Ovary (tissue), 3 donors: ENCODE measurements around the gene CEP131.

Experiments
- CTCF ChIP-seq, 3 donors: fragments of 450-650 bp in 2 of 3; fragments of 200-600 bp in 1 of 3; IDR thresholded peaks; one replicate each; pipeline versions ENCODE4 v1.5.1 to v1.8.0; 2016 to 2022; ENCODE audit warnings: antibody characterized with exemption in 3 of 3, mild to moderate bottlenecking in 1 of 3
- EP300 ChIP-seq: sonication (generic); formaldehyde crosslinking; IDR thresholded peaks from one replicate; pipeline ENCODE4 v1.6.1; 2017; ENCODE audit warnings: antibody characterized with exemption
- POLR2A ChIP-seq: fragments of 450-650 bp; IDR thresholded peaks from one replicate; pipeline ENCODE4 v1.6.1; 2017; ENCODE audit warnings: antibody characterized with exemption, mild to moderate bottlenecking, moderate library complexity
- donor health status: DM: no; HTN: no; CAD: no.

- TF ChIP-seq POLR2A, result no peak
- TF ChIP-seq CTCF (IDR thresholded peaks at IDR 0.05), result no peak
- no peak for TF ChIP-seq EP300
Measured at GRCh38 chr17:81206657-81207056, 16.1 kb downstream of the CEP131 start.
